ENCODE data around the gene ARPP21.
A peak's percentile ranks its signal among the peaks of the same experiment; 100 is the strongest.

ARPP21 gene

DNA sequence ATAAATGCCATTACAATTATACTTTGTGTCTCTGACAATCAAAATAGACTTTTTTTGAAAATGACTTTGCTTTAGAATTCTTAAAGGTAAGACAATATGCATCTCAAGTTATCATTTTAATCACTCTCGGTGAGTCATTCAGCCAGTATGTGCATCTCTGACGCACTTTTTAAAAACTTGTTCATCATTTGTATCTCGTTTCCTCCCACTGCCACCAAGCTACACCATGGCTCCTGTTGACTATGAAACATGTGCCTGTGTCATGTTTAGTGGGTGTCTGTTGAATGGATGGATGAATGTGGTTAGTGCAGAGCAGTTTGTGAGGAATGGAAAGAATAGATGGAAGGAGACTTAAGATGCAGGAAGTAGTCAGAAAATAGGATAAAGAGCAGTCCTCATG lies 68.6 kb downstream of the ARPP21 start:
- TF ChIP-seq, protein P1, sequence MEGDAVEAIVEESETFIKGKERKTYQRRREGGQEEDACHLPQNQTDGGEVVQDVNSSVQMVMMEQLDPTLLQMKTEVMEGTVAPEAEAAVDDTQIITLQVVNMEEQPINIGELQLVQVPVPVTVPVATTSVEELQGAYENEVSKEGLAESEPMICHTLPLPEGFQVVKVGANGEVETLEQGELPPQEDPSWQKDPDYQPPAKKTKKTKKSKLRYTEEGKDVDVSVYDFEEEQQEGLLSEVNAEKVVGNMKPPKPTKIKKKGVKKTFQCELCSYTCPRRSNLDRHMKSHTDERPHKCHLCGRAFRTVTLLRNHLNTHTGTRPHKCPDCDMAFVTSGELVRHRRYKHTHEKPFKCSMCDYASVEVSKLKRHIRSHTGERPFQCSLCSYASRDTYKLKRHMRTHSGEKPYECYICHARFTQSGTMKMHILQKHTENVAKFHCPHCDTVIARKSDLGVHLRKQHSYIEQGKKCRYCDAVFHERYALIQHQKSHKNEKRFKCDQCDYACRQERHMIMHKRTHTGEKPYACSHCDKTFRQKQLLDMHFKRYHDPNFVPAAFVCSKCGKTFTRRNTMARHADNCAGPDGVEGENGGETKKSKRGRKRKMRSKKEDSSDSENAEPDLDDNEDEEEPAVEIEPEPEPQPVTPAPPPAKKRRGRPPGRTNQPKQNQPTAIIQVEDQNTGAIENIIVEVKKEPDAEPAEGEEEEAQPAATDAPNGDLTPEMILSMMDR (conservative IDR thresholded peaks at IDR 0.05; ENCODE audit: control insufficient read depth, insufficient read depth, low read depth, low read length) = no peak
- peak; percentile 1 for DNase-seq (ENCODE audit: low read depth)
- no peak overlapping the region for H3K4me3 ChIP-seq (ENCODE audit: control insufficient read depth, low read depth, low read length)

DNA sequence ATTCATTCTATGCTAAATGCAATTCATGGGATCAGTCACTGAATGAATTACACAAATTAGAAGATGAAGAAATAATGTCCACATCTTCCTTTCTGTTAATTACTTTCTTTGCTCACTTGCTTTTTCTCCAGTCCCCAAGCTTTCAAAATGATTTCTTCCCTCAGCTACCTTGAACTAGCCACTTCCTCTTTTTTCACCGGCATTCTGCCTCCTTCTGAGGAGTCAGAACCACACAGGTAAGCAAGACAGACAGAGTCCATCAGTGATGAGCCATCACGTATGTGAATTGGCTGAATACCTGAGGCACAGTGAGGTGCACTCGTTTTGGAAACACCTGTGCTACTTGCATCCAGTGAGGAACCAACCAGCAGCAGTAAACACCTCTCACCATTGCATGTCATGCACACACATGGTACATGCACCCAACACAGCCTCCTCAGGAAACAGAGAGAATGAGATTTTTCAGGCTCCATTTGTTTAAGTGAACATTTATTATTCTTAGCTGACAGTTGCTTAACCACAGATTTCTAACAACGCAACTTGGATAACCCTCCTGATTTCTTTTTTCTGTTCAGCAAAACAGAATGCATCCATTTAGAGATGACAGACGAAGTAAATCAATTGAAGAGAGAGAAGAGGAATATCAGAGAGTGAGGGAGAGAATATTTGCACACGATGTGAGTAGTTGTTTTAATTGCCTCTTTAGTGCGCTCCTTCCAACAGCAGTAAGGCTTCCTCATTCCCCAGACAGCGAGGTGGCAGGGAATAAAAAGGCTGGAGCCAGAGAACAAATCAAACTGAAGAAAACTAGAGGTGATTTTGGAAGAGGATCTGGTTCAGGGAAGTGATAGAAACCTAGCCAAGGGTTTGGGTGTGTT lies 69.3 kb downstream of the ARPP21 start:
- no peak overlapping the region for H3K4me3 ChIP-seq (ENCODE audit: control insufficient read depth, low read depth, low read length)
- TF ChIP-seq, protein P1 (conservative IDR thresholded peaks at IDR 0.05; ENCODE audit: control insufficient read depth, insufficient read depth, low read depth, low read length) = no peak
- no peak for DNase-seq (ENCODE audit: low read depth)

DNA sequence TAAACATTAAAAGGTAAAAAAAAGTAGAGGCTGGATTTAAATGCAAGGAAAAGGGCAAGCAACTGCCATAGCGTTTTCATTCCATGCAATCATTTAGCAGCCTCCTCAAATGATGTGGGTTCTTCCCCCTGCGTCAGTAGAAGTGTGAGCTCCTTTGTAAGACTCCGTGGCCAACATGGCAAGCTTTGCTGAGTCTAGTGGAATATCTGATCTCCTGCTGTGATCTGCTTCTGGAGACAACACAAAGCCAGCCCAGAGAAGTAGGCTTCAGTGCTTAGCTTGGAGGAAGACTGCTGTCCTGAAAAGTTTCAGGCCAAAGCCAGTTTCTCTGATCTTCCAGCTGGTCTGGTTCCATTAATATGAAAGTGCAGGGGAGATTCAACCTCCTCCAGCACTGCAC lies 70.4 kb downstream of the ARPP21 start:
- DNase-seq (ENCODE audit: low read depth) = no peak
- no peak overlapping the region for H3K4me3 ChIP-seq (ENCODE audit: control insufficient read depth, low read depth, low read length)
- TF ChIP-seq, protein P1 (conservative IDR thresholded peaks at IDR 0.05; ENCODE audit: control insufficient read depth, insufficient read depth, low read depth, low read length) = no peak

DNA sequence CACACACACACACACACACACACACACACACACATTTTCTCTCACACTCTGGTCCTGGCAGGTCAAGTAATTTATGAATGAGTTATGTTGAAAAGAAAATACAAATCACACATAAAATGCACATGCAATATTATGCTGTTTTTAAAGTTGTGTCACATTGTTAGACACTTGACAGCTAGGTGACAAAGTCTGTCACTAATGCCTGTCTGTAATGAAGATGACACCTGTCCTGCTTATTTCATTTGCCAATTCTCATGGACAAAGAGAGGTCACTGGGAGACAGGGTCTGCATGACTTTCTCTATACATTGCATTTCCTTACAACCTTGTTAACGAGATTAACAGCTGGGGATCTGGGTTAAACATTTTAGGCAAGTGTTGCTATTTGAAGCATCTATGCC lies 71.2 kb downstream of the ARPP21 start:
- DNase-seq (ENCODE audit: low read depth) = no peak
- TF ChIP-seq, protein P1 (conservative IDR thresholded peaks at IDR 0.05; ENCODE audit: control insufficient read depth, insufficient read depth, low read depth, low read length) = no peak
- no peak overlapping the region for H3K4me3 ChIP-seq (ENCODE audit: control insufficient read depth, low read depth, low read length)

DNA sequence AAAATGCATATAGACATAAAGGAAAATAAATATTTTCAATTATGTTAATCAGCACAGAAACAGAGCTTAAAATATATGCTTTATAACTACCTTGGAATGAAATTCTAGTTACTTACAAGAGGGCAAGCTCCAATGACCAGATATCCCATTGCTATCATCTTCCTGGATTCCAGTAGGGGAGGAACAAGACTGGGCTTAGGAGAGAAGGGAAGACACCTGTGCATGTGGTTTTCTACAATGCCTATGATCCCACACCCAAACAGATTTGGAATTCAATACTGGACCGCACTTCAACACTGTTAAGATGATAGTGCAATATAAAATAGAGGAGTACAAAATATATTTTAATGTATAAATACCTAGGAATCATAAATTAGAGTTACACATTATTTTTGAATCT lies 79.6 kb downstream of the ARPP21 start:
- H3K4me3 ChIP-seq (ENCODE audit: control insufficient read depth, low read depth, low read length) = no peak overlapping the region
- TF ChIP-seq, protein P1 (conservative IDR thresholded peaks at IDR 0.05; ENCODE audit: control insufficient read depth, insufficient read depth, low read depth, low read length) = no peak
- no peak for DNase-seq (ENCODE audit: low read depth)

DNA sequence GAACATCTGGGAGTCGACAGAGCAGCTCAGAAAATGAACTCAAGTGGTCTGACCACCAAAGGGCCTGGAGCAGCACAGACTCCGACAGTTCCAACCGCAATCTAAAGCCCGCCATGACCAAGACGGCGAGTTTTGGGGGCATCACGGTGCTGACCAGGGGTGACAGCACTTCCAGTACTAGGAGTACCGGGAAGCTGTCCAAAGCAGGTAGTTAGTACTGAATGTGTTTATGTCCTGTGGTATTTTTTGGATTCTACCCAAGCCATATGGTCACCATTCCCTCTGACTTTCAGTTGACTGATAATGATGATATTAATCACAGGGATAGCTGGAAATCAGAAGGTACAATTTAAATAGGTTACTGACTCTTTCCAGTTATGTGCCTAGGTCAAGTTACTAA lies 82.3 kb downstream of the ARPP21 start:
- DNase-seq (ENCODE audit: low read depth) = no peak
- TF ChIP-seq, protein P1 (conservative IDR thresholded peaks at IDR 0.05; ENCODE audit: control insufficient read depth, insufficient read depth, low read depth, low read length) = no peak
- no peak overlapping the region for H3K4me3 ChIP-seq (ENCODE audit: control insufficient read depth, low read depth, low read length)

Measured in fibroblast of mammary gland (primary cell).